ENCODE results near the gene MACROD1. TPM values are rescaled to one million over a fixed set of nuclear protein-coding genes. Genes with fewer than 3 reads are reported as not detected.

MACROD1 gene
- total RNA-seq, 4 donors from 2014 or later: 30.6 to 45.0 (median 35.0) TPM

- no peak for DNase-seq (ENCODE audit: low spot score in 2 of 2)
- Histone ChIP-seq H3K36me3 (peaks cover 0 to 28% (median 0%) of the 10 kb centered on the region in 3 donors), H3K4me1 (peaks cover 0 to 4% (median 0%) of the 10 kb centered on the region in 4 donors), H3K27me3 (no peaks in the 10 kb centered on the region), H3K27ac (no peak overlapping the region), H3K4me3 (no peak overlapping the region), H3K9me3 (no peaks in the 10 kb centered on the region)
- WGBS, 2 donors: 84 to 86% methylated on average over 47 of the region's 47 CpGs
- no peak for TF ChIP-seq CTCF (IDR thresholded peaks at IDR 0.05)
- TF ChIP-seq EP300 (IDR thresholded peaks at IDR 0.05): no peak
- no peak for TF ChIP-seq POLR2A (IDR thresholded peaks at IDR 0.05)
Observed at GRCh38 chr11:64115531-64116522, 50.1 kb downstream of the MACROD1 start.

GRCh38 chr11:64114231-64114630 is 51.7 kb downstream of the MACROD1 start:
- no peaks in the 10 kb centered on the region for H3K27me3 ChIP-seq
- no peak for TF ChIP-seq POLR2A (IDR thresholded peaks at IDR 0.05)
- TF ChIP-seq EP300 (IDR thresholded peaks at IDR 0.05): no peak
- TF ChIP-seq CTCF (IDR thresholded peaks at IDR 0.05): no peak
- DNase-seq (ENCODE audit: low spot score in 2 of 2): no peak
- H3K36me3 ChIP-seq: peaks cover 0 to 28% (median 0%) of the 10 kb centered on the region in 3 donors
- no peak overlapping the region for H3K27ac ChIP-seq
- no peaks in the 10 kb centered on the region for H3K4me1 ChIP-seq
- 88 to 93% methylated on average over 2 of the region's 2 CpGs for WGBS, 2 donors
- H3K4me3 ChIP-seq: no peak overlapping the region
- H3K9me3 ChIP-seq: no peaks in the 10 kb centered on the region

GRCh38 chr11:64113462-64113780 is 52.5 kb downstream of the MACROD1 start:
- Histone ChIP-seq H3K4me1 (no peaks in the 10 kb centered on the region), H3K4me3 (no peak overlapping the region), H3K27me3 (no peaks in the 10 kb centered on the region), H3K9me3 (no peaks in the 10 kb centered on the region), H3K27ac (no peak overlapping the region), H3K36me3 (peaks cover 0 to 28% (median 0%) of the 10 kb centered on the region in 3 donors)
- TF ChIP-seq EP300 (IDR thresholded peaks at IDR 0.05) (no peak), POLR2A (IDR thresholded peaks at IDR 0.05) (no peak)
- DNase-seq (ENCODE audit: low spot score in 2 of 2): no peak
- 94 to 99% methylated on average over 2 of the region's 2 CpGs for WGBS, 2 donors

- TF ChIP-seq POLR2A (IDR thresholded peaks at IDR 0.05): no peak
- TF ChIP-seq EP300 (IDR thresholded peaks at IDR 0.05): no peak
- no peak for TF ChIP-seq CTCF (IDR thresholded peaks at IDR 0.05)
- Histone ChIP-seq H3K4me1 (no peaks in the 10 kb centered on the region), H3K4me3 (no peak overlapping the region), H3K27me3 (no peaks in the 10 kb centered on the region), H3K36me3 (peaks cover 0 to 25% (median 0%) of the 10 kb centered on the region in 3 donors), H3K27ac (no peak overlapping the region), H3K9me3 (no peaks in the 10 kb centered on the region)
- 53 to 67% methylated on average over 3 of the region's 3 CpGs for WGBS, 2 donors
- no peak for DNase-seq (ENCODE audit: low spot score in 2 of 2)
Observed at GRCh38 chr11:64112771-64113461, 53.0 kb downstream of the MACROD1 start.

- WGBS, 2 donors: 70 to 74% methylated on average over 20 to 21 of the region's 21 CpGs
- TF ChIP-seq EP300 (IDR thresholded peaks at IDR 0.05): no peak
- TF ChIP-seq CTCF (IDR thresholded peaks at IDR 0.05): no peak
- TF ChIP-seq POLR2A (IDR thresholded peaks at IDR 0.05): no peak
- Histone ChIP-seq H3K27me3 (no peaks in the 10 kb centered on the region), H3K36me3 (peaks cover 0 to 3% (median 0%) of the 10 kb centered on the region in 3 donors), H3K4me3 (no peak overlapping the region), H3K4me1 (peaks cover 0 to 16% (median 3%) of the 10 kb centered on the region in 4 donors), H3K9me3 (no peaks in the 10 kb centered on the region), H3K27ac (no peak overlapping the region)
- no peak for DNase-seq (ENCODE audit: low spot score in 2 of 2)
Observed at GRCh38 chr11:64110465-64111375, 55.2 kb downstream of the MACROD1 start.
